SK-N-MC (cell line): ENCODE data around the gene PNRC1.

ENCODE experiments used
- EZH2 ChIP-seq: fragments of 200-600 bp; sonication (generic); IDR thresholded peaks from one replicate; pipeline ENCODE4 v1.6.1; 2017; ENCODE audit warnings: antibody characterized with exemption
- POLR2AphosphoS5 ChIP-seq: IDR thresholded peaks from 2 replicates; pipeline ENCODE4 v1.6.1; 2012; ENCODE audit warnings: mild to moderate bottlenecking, low read depth, low read length, borderline replicate concordance

DNA sequence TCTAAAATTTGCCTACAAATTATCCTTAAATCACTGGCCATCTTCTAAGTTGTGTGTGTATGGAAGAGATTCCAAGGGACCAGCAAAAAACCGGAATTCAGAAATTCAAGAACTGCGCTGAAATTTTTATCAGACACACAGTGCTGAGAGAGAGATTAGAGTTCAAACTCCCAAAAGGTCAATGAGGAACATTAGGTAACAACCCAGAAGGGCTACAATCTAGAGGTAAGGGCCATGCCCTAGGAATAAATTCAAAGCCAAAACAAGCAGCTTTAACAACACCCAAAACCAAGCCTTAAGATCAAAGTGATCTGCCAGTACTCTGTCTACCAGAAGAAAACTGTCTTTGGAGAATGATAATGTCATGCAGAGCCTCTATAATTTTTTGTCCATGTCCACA is 19.6 kb downstream of the PNRC1 start:
- TF ChIP-seq EZH2 (no peak), POLR2AphosphoS5 (no peak)
